Activated CD4-positive, alpha-beta T cell treated with anti-CD3 and anti-CD28 coated beads, Interleukin-2, amount 50 U/mL, for 1 hour (primary cell): ENCODE measurements around the gene MYBBP1A.
A peak's percentile ranks its signal among the peaks of the same experiment; 100 is the strongest.

ENCODE experiments used
- DNase-seq: peaks from one replicate; pipeline ENCODE4 v3.0.0-alpha.2; 2020

The MYBBP1A gene

DNA sequence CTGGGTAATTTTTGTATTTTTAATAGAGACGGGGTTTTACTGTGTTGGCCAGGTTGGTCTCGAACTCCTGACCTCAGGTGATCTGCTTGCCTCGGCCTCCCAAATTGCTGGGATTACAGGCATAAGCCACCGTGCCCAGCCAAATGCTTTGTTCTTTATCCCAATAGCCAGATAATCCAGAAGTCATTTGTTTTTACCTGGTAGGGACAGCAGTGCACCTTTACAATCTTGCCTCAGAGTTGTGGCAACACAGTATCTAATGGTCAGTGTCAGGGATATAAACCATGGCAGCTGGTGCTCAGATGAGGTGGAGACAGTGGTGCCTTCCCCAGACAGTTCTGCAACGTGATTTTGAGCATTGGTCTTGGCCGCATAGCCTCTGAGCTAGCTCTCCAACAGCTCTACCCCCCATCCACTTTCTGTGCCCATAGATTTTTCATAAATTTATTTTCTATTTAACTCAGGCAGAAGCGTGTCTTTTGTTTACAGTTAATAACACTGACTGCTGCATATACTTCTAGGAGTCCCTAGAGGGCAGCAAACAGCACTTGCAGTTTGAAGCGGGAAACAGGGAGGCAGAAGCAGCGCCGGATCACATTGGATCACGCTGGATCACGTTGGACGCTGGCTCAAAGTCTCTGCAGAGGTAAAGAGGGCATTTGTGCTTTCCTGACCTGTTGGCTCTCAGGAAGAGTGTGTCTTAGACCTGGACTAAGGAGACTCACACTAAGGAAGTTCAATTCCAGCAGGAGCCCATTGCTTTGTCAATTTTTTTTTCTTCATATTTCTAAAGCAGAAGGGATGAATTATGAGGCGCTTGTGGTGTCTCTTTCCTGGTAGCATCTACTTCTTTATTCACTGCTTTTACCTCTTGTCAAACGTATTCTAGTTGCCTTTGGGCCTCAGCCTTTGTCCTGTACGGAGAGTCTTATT, 10.3 kb upstream of the MYBBP1A start:
- DNase-seq = peak; percentile 33

DNA sequence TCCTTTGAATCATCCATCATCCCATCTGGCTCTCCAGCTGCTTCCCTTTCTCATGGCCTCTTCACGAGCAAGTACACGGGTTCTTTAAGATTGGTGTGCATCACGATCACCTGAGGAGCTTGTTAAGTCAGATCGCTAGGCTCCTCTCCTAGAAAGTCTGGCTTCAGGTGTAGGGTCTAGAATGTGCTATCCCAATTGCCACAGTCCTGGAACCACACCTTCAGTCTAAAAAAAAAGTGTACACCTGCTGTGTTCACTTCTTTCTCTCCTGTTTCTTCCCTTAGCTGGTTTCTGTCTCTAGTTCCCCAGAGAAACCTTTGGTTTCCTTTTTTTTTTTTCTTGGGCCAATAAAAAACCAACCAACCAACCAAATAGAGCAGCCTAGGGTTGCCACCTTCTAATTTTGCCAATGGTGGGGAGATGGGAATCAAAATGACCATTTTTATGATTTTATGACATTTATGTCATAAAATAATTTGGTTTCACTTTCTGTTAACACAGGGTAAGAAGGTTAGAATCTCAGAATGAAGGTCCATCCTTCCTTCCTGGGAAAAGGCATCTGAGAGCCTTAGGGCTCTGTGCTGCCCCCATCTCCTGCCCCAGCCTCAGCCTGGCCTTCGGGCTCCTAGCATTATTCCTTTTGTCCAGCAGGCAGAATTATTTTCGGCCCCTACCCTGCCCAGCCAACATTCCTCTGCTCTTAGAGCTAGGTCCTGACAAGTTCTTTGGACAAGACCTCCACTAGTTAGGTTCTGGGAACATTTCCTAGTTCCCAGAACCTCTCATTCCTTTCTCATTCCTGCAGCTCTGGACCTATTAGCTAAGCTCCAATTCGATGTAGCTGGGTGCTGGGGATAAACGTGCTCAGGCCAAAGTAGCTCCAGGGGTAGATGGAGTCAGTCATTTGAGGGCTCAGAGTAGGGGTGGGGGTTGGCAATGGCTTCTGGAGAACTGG, 7.1 kb upstream of the MYBBP1A start:
- no peak for DNase-seq

DNA sequence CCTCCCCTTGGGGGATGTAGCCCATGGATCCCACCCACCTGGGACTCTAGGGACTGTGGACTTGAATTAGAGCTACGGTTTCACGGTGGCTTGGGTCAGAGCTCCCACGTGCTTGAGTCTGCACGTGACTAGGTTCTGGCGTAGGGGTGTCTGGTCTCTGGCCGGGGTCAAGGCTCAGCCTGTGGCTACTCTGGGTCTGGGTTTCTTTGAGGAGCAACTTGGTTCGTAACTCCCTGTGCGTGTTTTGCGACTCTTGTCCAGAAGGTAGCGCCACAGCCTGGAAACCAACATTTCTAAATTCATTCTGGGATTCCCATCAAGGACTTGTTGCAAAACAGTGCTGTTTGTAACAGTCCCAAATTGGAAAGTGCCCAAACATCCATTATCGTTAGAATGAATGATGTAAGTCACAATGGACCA, 5.7 kb upstream of the MYBBP1A start:
- no peak for DNase-seq

DNA sequence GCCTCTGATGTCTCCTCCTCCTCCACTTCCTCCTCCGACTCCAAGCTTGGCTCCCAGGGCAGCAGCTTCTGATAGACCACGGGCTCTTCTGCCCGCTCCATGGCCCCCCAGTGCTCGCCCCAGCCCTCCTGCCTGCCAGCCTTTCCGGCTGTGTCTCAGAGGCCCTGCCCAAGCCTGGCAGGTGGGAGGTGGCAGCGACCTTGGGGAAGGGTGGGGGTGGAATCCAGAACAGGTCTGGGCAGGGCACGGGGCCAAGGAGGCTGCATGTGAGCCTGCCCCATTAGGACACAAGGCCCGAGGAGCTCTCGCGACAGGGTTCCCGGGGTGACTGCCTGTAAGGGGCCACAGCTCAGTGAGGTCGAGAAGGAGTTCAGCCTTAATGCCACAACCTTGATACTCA, 5.2 kb upstream of the MYBBP1A start, which contains the start of gene GGT6:
Gene GGT6, minus strand, starts transcription at position 157 of the 400 bp plus-strand sequence. Its CDS starts 56 bp downstream, at position 101.
- no peak for DNase-seq

DNA sequence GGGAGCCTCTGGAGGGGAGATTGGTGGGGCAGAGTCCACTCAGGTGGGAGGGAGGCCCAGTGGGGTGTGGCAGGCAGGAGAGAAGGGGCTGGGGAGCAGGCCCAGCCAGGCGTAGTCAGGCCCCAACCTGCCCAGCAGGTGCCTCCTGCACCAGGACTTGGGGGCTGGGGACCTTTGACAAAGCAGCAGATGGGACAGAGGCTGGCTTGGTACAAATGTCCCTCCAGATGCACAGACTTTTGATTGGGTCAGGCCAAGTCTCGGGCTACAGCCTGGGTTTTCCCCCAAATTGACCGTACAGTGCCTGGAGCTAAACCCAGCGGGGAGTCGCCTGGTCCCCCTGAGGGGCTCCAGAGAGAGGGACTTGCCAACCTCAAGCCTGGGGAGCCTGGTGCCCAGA, 4.8 kb upstream of the MYBBP1A start:
- DNase-seq = no peak

DNA sequence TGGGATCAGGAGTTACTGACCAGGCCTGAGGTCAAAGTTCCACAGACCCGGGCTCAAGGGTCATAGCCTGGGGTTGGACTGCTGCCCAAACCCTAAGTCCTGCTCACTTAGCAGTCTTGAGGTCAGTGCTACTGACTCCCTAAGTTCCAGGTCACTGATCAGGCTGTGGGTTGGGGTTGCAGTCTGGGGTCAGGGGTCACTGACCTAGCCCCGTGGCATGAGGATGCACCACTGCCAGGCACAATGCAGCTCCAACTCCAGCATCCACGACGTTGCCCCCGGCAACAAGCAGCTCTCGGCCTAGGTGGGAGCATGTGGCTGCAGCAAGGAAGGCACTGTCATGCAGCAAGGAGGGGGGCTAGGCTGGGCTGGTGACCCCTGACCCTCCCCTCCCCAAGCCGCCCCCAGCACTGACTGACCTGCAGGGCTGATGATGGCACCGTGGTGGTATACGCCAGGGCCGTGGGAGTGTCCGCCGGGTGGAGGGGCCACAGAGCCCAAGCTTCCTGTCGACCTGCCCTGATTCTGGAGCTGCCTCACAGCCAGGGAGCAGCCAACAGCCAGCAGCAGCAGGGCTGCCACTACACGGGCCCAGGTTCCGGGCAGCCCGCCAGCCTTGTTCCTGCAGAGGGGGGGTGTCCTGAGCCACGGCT, 4.1 kb upstream of the MYBBP1A start:
- no peak for DNase-seq

DNA sequence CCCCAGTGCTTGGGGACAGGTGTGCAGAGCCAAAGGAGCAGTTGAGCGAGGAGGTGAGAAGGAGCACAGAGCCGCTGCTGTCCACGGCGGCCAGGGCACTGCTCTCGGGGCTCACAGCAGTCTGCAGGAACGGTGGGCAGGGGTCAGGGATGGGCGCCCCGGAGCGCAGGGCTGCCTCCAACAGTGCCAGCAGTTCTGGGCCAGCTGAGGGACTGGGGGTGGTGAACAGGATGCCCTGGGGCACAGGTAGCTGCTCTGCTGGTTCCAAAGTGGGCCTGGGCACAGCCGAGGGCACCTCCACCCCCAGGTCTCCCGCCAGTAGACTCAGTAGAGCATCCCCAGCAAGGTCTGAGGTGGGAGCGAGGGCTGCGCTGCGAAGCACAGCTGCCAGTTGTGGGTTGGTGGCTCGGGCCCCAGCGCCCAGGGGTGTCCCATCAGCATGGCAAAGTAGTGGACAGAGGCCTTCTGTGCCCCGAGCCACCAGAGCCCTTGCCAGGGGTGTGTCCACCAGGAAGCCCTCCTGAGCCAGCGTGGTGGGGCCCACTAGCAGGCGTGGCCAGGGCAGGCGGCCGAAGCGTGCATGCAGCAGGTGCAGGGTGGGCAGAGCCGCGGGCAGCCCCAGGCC, 3.3 kb upstream of the MYBBP1A start:
- DNase-seq = no peak

DNA sequence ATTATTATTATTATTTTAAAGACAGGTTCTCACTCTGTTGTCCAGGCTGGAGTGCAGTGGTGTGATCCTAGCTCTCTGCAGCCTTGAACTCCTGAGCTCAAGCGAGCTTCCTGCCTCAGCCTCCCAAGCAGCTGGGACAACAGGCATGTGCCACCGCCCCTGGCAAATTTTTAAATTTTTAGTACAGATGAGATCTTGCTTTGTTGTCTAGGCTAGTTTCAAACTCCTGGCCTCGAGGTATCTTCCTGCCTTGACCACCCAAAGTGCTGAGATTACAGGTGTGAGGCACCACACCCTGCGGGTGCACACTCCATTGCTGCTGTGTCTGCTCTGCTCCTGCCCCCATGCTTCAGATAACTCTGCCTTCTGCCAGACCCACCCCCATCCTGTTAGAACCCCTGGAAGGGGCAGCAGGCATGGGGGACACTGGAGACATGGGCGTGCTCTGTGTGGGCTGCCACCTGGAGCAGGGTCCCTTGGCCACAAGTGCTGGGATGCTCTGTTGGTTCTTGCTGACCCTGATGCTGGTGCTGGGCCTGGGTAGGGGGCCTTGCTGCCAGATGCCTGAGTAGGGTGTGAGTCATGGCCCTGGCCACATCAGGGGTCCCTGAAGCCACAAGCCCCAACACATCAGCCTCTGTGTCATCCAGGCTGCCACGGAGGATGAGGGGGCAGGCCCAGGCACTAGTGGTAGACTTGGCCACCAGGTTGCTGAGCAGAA, 2.6 kb upstream of the MYBBP1A start:
- DNase-seq = no peak

DNA sequence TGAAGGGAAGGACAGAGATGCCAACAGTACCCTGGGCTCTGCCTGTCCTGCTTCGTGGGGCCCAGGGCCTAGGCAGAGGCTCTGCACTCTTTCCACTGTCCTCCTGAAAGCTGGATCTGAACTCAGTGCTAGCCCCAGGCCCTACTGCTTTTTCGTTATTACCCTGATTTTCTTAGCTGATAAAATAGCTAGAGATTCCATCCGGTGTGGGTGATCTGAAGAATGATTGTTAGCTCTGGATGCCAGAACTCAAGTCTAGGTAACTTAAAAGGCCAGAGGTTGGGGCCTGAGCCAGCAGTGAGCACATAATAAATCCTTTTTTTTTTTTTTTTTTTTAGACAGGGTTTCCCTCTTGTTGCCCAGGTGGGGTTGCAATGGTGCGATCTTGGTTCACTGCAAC, 1.8 kb upstream of the MYBBP1A start:
- no peak for DNase-seq

DNA sequence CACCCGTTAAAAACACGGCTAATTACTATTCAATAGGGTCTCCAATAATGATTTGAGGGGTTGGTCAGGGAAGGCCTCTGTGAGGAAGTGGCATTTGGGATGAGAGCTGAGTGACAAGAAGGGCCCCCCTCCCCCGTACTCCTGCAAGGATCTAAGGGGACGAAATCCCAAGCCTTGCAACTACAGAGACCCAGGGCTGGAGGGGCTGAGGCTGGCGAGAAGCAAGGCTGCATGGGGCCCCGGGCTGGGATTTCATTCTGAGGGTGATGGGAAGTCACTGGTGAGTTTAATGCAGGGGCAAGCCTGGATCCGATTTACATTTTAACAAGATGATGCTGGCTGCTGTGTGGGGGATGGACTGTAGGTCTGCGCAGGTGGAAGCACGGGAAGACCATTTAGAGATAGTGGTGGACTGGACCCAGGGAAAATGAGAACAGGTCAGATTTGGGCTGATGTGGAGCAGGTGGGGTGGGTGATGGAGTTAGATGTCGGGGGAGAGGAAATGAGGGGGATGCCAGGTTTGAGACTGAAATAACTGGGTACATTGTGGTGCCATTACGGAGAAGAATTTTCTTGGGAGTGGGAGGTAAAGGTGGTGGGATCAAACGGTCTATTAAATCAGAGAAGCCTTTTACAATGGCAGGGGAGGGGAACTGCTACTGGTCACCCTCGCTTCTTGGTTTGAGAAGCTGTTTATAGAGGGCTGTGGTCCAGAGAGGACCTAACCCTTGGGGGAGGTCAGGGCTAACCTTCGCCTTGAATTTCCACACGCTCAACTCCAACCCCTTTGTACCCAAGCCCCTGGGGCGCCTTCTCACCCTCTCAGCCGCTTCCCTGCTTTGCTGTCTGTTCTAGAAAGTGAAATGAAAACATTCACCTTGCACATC, 932 bp upstream of the MYBBP1A start:
- DNase-seq = no peak

DNA sequence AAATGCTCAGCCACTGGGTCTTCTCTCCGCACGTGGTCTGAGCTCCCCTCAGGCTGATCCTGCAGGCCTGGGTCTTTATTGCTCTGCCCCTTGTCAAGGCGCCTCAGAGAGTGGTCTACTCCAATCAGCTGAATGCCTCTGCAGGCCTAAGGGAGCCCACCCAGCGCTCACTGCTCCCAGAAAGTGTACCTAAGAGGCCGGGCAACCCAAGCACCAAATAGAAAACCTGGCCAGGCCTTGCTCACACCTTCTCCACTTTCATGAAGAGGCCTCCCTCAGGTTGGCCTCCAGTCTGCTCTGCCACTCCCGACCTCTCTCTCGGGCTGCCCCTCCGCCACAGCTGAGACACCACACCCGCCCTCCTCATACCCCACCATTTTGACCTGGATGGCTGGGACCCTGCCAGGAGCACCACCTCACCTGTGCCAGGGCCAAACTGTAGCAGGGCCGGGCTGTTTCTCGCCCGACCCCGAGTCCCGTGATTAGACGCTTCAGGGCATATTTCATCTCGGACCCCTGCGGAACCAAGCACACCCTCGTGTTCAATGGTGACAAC, 665 bp downstream of the MYBBP1A start:
- no peak for DNase-seq

DNA sequence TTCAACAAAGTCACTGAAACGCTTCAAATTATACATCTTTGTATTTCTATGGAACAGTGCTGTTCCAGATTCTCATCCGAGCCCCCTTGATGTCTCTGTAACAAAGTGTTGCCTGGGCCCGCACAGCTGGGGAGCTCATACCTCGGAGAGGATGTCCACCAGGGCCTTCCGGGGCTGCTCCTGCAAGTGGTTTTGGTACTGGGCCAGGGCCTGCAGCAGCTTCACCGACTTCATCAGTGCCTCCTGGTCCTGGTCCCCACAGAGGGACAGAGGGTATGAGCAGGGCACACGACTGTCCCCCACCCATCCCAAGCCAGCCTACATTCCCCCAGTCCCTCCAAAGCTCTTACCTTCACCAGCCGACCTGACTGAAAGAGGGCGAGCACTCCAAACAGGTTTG, 1.5 kb downstream of the MYBBP1A start:
- no peak for DNase-seq

DNA sequence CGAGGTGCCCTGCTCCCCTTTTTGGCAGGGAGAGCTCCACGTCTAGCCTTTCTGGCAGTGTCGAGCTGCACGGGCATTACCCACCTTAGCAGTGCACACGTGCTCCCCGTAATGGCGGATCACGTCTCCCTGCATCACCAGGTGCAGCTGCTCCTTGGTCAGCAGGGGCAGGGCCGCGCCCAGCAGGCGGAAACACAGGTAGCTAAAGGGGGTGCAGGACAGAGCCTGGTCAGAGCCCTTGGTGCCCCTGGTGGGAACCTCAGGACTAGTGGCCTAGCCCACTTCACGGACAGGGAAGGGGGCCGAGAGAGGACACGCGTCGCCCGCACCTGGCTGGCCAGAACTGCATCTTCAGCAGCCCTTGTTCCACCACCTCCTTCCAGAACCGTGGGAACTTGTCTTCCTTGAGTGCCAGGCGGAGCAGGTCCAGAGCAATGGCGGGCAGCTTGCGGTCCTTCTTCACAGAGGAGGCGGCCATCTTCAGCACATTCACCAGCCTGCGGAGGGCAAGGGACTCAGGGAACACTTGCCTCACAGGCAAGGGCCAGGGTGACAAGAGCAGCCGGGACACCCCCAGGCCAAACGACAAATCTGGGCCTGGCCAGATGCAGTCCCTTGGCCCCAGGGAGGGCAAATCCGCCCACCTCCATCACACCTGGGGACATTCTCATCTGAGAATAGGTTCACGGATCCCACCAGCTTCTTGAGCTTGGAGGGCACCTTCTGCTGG, 3.2 kb downstream of the MYBBP1A start:
- DNase-seq = no peak

DNA sequence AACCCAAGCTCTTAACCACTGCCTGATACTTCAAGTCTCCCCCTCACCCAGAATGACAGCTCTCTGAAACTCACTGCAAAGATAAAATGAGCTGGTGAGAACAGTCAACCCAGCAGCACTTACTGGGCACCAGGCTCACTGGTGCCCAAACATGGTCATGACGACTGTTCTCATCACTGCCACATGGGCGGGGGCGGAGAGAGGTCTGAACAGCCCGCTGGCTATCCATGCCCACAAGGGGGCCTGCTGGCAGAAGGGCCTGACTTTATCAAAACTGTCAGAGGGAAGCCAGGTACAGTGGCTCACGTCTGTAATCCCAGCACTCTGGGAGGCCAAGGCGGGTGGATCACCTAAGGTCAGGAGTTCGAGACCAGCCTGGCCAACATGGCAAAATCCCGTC, 4.0 kb downstream of the MYBBP1A start:
- DNase-seq = no peak

DNA sequence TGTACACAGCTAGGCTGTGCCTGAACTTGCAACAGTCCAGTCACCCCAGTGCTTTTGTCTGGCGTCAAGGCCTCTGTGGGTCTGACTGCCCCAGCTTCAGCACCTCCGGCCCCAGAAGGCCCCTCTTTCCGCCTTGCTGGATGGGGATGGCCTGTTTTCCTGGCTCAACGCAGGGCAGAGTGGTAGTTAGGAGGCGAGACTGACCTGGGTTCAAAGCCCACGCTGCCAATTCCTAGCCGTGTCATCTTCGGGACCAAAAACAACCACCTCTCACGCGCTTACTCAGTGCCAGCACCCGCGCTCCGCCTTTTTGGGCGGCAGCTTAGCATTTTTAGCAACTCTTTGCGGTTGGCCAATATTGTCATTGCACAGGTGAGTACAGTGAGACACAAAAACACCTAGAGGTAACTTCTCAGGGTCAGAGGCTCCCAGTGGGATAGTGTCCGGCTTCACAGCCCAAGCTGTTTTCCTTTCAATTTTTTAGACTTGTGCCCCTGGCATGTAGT, 4.6 kb downstream of the MYBBP1A start:
- DNase-seq = no peak

DNA sequence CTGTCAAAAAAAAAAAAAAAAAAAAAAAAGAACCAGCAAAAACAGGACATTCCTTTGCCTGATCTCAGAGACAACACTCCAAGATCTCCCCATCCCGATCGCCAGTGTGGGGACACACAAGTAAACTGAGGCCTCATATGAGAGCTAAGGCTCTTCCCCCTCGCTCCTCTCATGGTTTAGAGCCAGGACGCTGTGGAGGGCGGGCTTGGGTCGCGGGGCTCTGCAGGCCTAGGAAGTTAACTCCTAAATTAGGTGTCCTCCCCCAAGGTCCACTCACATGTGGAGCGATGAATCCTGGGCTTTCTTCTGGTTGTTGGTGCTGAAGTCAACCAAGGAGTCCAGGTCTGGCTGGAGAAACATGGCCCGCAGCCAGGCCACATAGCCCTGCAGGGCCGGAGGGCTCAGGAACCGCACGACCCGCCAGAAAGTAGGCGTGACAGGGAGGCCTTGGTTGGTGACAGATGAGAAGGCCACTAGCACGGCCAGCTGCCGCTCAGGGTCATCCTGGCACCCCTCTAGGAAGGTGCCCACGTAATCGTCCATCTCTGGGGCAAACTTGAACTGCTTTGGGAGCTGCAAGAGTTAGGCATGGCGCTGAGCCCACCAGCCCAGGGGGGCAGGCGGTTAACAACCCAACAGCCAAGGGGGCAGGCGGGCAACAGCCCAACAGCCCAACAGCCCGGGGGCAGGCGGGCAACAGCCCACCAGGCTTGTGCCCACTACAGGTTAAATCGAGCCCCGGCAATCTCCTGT, 5.2 kb downstream of the MYBBP1A start:
- DNase-seq = no peak

DNA sequence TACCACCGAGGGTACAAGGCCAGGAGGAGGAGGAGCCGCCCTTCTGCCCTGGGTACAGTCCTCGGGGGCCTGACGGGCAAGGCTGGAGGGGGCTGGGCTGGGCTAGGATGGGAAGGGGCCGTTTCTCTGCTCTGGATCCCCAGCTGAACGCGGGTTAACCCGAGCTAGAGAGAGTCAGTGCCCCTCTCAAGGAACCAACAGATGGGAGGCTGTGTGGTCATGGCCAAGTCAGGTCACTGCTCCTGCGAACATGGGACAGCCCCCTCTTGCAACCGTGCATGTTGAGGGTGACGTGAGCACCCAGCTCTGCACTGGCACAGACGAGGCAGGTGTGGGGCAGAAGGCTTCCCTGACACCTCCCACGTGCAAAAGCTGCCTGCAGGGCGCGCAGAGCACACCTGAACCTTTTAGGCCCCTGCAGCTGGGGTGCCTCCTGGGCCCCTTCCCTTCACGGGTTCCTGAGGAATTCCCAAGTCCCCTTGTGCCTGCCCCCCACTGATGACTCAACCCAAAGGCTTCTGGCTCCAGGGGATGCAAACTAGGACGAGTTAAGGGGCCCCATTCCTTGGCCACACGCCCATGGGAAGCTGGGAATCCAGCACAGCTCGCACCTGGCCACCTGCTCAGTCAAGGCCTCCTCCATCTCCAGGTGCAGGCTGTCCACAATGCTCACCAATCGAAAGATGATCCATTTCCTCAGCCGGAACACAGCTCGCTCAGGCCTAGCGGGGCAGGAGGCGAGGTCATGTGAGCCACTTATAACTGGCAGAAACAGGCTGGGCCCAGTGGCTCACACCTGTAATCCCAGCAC, 6.3 kb downstream of the MYBBP1A start:
- DNase-seq = no peak

DNA sequence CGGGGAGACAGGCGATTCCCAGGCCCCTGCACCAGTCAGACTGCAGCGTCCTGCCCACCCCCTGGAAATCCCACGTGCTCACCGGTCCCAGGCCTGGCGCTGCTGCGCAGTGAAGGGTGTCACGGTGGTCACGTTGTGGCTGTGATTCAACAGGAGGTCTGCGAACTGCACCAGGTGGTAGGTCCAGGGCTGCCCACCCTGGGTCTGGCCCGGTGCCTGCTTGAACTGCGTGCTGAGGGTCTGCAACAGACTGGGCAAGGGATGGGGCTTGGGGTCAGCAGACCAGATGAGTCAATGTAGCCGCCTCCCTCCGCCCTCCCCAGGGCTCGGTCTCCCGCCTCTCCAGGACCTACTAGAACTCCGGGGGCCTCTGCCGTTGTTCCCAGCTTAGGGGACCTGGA, 7.1 kb downstream of the MYBBP1A start:
- DNase-seq = no peak
